HG03432 (cell line): ENCODE results near the gene STPG4.

ENCODE experiments used
- ATAC-seq: cut with Tn5 transposase; IDR thresholded peaks from one replicate; pipeline ENCODE4 v1.9.1; 2021; ENCODE audit warnings: mild to moderate bottlenecking, moderate library complexity; ENCODE audit not compliant: unreplicated experiment

The STPG4 gene

GRCh38 chr2:47037678-47038077 lies 117.4 kb downstream of the STPG4 start:
- ATAC-seq = no peak
